B cell (primary cell): ENCODE measurements around the gene L3MBTL4. TPM values are rescaled to one million over a fixed set of nuclear protein-coding genes. Genes with fewer than 3 reads are reported as not detected.

Source experiments
- ATAC-seq: fragments of 200-7000 bp; cut with Tn5 transposase; one replicate; pipeline ENCODE4 v1.10.0; 2021; ENCODE audit warnings: low read depth, mild to moderate bottlenecking, moderate number of reproducible peaks, moderate library complexity
- CTCF ChIA-PET: fragments of 350-600 bp; sonication (Branson Sonifier 250); formaldehyde crosslinking; loops from one replicate; lab custom pipeline; 2021; ENCODE audit warnings: antibody characterized with exemption, inconsistent platforms; lab: Charles Lee
- POLR2A ChIA-PET: fragments of 350-600 bp; sonication (Branson Sonifier 250); formaldehyde crosslinking; loops from one replicate; lab custom pipeline; 2021; ENCODE audit warnings: antibody characterized with exemption; lab: Charles Lee
- DNase-seq: peaks from one replicate; pipeline ENCODE4 v3.0.0; 2013
- H2AFZ ChIP-seq: 2 replicates; pipeline ENCODE4 v1.6.1; 2012; ENCODE audit warnings: mild to moderate bottlenecking, low read depth, low read length; ENCODE audit not compliant: insufficient read depth, poor library complexity, severe bottlenecking
- H3K27ac ChIP-seq, 2 donors: 1 replicate in 1 of 2; 2 replicates in 1 of 2; pipeline ENCODE4 v1.5.1; 2012 to 2013; ENCODE audit warnings: low read length in 2 of 2, mild to moderate bottlenecking in 2 of 2, moderate library complexity in 1 of 2
- H3K27me3 ChIP-seq, 4 experiments: fragments of 200-600 bp in 1 of 4; sonication (generic) in 1 of 4; replicated peaks in 1 of 4; 1 replicate in 2 of 4; 2 replicates in 2 of 4; pipeline versions ENCODE4 v1.6.1 to v1.7.0; 2013 to 2016; ENCODE audit warnings: low read length in 3 of 4, mild to moderate bottlenecking in 2 of 4, mixed read lengths in 1 of 4, moderate library complexity in 1 of 4; ENCODE audit not compliant: insufficient read depth in 4 of 4, control insufficient read depth in 3 of 4; ENCODE audit errors: control extremely low read depth in 1 of 4
- H3K36me3 ChIP-seq, 2 experiments: replicated peaks in 1 of 2; 1 replicate in 1 of 2; 2 replicates in 1 of 2; pipeline versions ENCODE4 v1.6.1 to v1.7.1; 2013; ENCODE audit warnings: low read length in 1 of 2; ENCODE audit not compliant: insufficient read depth in 2 of 2, control insufficient read depth in 1 of 2; ENCODE audit errors: control extremely low read depth in 1 of 2, extremely low read depth in 1 of 2
- H3K4me1 ChIP-seq, 2 donors: fragments of 200-600 bp in 1 of 2; sonication (generic) in 1 of 2; 1 replicate in 1 of 2; 2 replicates in 1 of 2; pipeline versions ENCODE4 v1.5.1 to v1.6.1; 2013 to 2017; ENCODE audit warnings: low read length in 2 of 2; ENCODE audit not compliant: control insufficient read depth in 2 of 2, insufficient read depth in 2 of 2
- H3K4me2 ChIP-seq: replicated peaks from 2 replicates; pipeline ENCODE3; 2012; ENCODE audit warnings: mild to moderate bottlenecking, low read depth, low read length; ENCODE audit not compliant: poor library complexity, severe bottlenecking
- H3K4me3 ChIP-seq, 5 experiments: fragments of 200-600 bp in 1 of 5; sonication (generic) in 1 of 5; 1 replicate in 3 of 5; 2 replicates in 2 of 5; pipeline versions ENCODE4 v1.5.1 to v1.7.0; 2011 to 2016; ENCODE audit warnings: low read length in 4 of 5, mild to moderate bottlenecking in 4 of 5, low read depth in 2 of 5, control low read depth in 1 of 5, moderate library complexity in 1 of 5; ENCODE audit not compliant: insufficient read depth in 1 of 5; ENCODE audit errors: control extremely low read depth in 1 of 5, extremely low read depth in 1 of 5
- H3K79me2 ChIP-seq: fragments of 200-600 bp; sonication (generic); one replicate; pipeline ENCODE4 v1.6.0; 2016; ENCODE audit warnings: low read length; ENCODE audit not compliant: control insufficient read depth, insufficient read depth
- H3K9ac ChIP-seq: fragments of 200-600 bp; sonication (generic); 2 replicates; pipeline ENCODE4 v1.6.1; 2017; ENCODE audit warnings: mild to moderate bottlenecking, low read length, moderate library complexity
- H3K9me3 ChIP-seq, 3 donors: one replicate each; pipeline versions ENCODE4 v1.6.1 to v1.7.1; 2013; ENCODE audit warnings: low read length in 2 of 3; ENCODE audit not compliant: control insufficient read depth in 2 of 3, insufficient read depth in 1 of 3; ENCODE audit errors: control extremely low read depth in 1 of 3
- H4K20me1 ChIP-seq: 2 replicates; pipeline ENCODE4 v1.6.0; 2012; ENCODE audit warnings: mild to moderate bottlenecking, low read length; ENCODE audit not compliant: insufficient read depth, control insufficient read depth, poor library complexity, severe bottlenecking
- H3K27ac Mint-ChIP-seq: one replicate; pipeline ENCODE4 v1.8.0; 2021; ENCODE audit warnings: mixed read lengths
- H3K27me3 Mint-ChIP-seq: one replicate; pipeline ENCODE4 v1.8.0; 2021; ENCODE audit warnings: mixed read lengths
- H3K4me1 Mint-ChIP-seq: one replicate; pipeline ENCODE4 v1.8.0; 2021; ENCODE audit warnings: mixed read lengths
- H3K4me3 Mint-ChIP-seq: one replicate; pipeline ENCODE4 v1.8.0; 2021; ENCODE audit warnings: mixed read lengths
- H3K9me3 Mint-ChIP-seq: one replicate; pipeline ENCODE4 v1.8.0; 2022; ENCODE audit warnings: mixed read lengths; ENCODE audit not compliant: insufficient read depth
- CTCF ChIP-seq: fragments of 200-600 bp; IDR thresholded peaks from one replicate; pipeline ENCODE4 v1.8.0; 2022; ENCODE audit warnings: antibody characterized with exemption, mild to moderate bottlenecking
- EZH2 ChIP-seq: IDR thresholded peaks from 2 replicates; pipeline ENCODE4 v1.6.1; 2012; ENCODE audit warnings: borderline replicate concordance, low read depth, mild to moderate bottlenecking, moderate library complexity, low read length; ENCODE audit not compliant: insufficient read depth, poor library complexity, severe bottlenecking
- WGBS: methylation state at CpG from one replicate; pipeline ENCODE4 v1.1.5; 2013; ENCODE audit warnings: missing lambda C conversion rate; ENCODE audit not compliant: insufficient coverage; 5-methylcytosine and 5-hydroxymethylcytosine counted together
- intact Hi-C: fragments of 100-400 bp; cut with micrococcal nuclease; formaldehyde crosslinking; loops from one replicate; pipeline ENCODE4 v1.10.0; 2022
- polyA plus RNA-seq: library from polyadenylated mRNA; depleted of rRNA; stranded (reverse); fragments of >200 nt; gene quantifications from 2 replicates; pipeline ENCODE4 v1.2.3, GENCODE V29; 2012
- total RNA-seq, 2 donors: library from RNA; stranded (reverse); fragments of 120-200 nt in 1 of 2; gene quantifications; 1 replicate in 1 of 2; 2 replicates in 1 of 2; pipeline versions ENCODE4 v1.2.3 to v1.2.4, GENCODE V29; 2013 to 2022

Gene L3MBTL4
- total and polyA plus RNA-seq, 2 donors (not counting 1 experiment from before 2014, with no cell fraction given), result 3.0 to 11.9 TPM

DNA sequence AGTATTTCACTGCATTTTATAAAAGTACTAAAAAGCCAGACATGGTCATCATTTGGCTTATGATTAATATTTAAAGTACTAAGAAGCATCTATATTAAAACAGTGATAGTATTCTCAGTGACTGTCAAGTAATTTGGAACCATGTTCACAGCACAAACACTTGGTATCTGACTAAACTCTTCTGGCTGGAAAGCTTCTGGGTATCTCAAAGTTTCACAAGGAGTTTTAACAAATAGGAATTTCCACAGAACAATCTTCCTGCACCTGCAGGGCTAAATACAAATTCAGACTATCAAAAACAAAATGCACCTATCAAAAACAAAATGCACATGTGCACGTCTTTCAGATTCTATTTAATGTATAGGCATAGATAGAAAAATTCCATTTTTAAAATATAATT lies 158.8 kb downstream of the L3MBTL4 start:
- Histone ChIP-seq H3K9ac (no peak overlapping the region), H3K27ac (no peak overlapping the region), H3K9me3 (peaks cover 0 to 17% (median 0%) of the 10 kb centered on the region in 3 donors), H2AFZ (no peak overlapping the region), H3K36me3 (no peaks in the 10 kb centered on the region), H3K79me2 (no peaks in the 10 kb centered on the region), H3K4me1 (peaks cover 0 to 6% of the 10 kb centered on the region in 2 donors), H3K27me3 (no peaks in the 10 kb centered on the region), H3K4me2 (no peak overlapping the region), H3K4me3 (no peak overlapping the region), H4K20me1 (no peaks in the 10 kb centered on the region)
- WGBS, result no CpG with 5 or more reads among the region's 1 CpG
- no peaks in the 10 kb centered on the region for H3K27me3 Mint-ChIP-seq
- H3K9me3 Mint-ChIP-seq, result peaks cover 13% of the 10 kb centered on the region
- CTCF ChIA-PET, result no interaction called here
- TF ChIP-seq CTCF (no peak), EZH2 (no peak)
- H3K4me3 Mint-ChIP-seq, result no peak overlapping the region
- no peak overlapping the region for H3K27ac Mint-ChIP-seq
- intact Hi-C loops, result no loop called here
- DNase-seq (no peak), ATAC-seq (no peak)
- H3K4me1 Mint-ChIP-seq, result peaks cover 27% of the 10 kb centered on the region
- POLR2A ChIA-PET, result no interaction called here

GRCh38 chr18:6255116-6255705 lies 159.5 kb downstream of the L3MBTL4 start:
- CTCF ChIA-PET, result no interaction called here
- H3K4me1 Mint-ChIP-seq, result peaks cover 34% of the 10 kb centered on the region
- H3K27me3 ChIP-seq, result no peaks in the 10 kb centered on the region

More at GRCh38 chr18:6255116-6255705, 159.5 kb downstream of the L3MBTL4 start:
- no peaks in the 10 kb centered on the region for H3K79me2 ChIP-seq
- H3K4me2 ChIP-seq, result no peak overlapping the region
- H3K27ac ChIP-seq, result no peak overlapping the region
- H3K4me1 ChIP-seq, result peaks cover 0 to 6% of the 10 kb centered on the region in 2 donors
- H3K27me3 Mint-ChIP-seq, result no peaks in the 10 kb centered on the region
- intact Hi-C loops, result no loop called here
- no peak overlapping the region for H3K9ac ChIP-seq
- H3K4me3 Mint-ChIP-seq, result no peak overlapping the region
- POLR2A ChIA-PET, result no interaction called here
- no peaks in the 10 kb centered on the region for H3K36me3 ChIP-seq
- 7% methylated on average over 1 of the region's 4 CpGs for WGBS
- H2AFZ ChIP-seq, result no peak overlapping the region
- TF ChIP-seq EZH2, result no peak
- no peak for TF ChIP-seq CTCF
- H3K9me3 Mint-ChIP-seq, result peaks cover 11% of the 10 kb centered on the region
- ATAC-seq, result no peak
- H3K27ac Mint-ChIP-seq, result no peak overlapping the region
- no peak overlapping the region for H3K4me3 ChIP-seq
- H3K9me3 ChIP-seq, result peaks cover 0 to 17% (median 0%) of the 10 kb centered on the region in 3 donors
- no peak for DNase-seq
- no peaks in the 10 kb centered on the region for H4K20me1 ChIP-seq
